ENCODE measurements around the gene PROC. TPM values are rescaled to one million over a fixed set of nuclear protein-coding genes. Genes with fewer than 3 reads are reported as not detected.

PROC gene
- total RNA-seq, 2 donors from 2014 or later: not detected

DNA sequence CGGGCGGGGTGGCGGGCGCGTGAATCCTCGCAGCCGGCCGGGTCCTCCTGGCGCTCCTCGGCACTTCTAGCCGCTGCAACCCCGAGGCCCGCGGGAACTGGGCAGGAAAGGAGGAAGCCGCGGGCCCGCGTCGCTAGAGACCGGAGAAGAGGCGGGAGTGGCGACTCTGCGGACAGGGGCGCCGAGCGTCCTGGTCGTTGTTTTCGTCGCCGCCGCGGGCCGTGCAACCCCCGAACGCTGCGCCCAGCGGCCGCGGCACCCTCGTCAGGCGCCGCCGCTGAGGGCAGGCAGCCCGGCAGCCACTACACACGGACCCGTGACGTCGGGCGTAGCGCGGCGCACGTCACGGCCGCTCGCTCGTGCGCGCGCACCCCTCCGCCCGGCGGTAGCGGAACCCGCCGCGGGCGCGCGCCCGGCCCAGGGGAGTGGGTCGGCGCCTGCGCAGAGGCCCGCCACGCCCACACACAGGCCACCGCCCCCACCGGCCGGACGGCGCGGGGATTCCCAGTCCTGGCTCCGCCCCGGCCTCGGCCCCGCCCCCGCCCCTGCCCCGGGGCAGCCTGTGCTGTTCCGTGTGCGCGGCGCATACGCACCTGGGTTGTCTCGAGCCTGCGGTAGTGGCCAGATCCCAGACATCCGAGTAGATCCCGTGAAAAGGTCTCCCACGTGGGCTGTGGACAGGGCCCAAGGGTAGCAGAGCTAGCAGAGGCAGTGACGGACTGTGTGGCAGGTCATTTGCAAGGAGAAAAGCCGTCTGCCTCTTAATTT lies 30.4 kb upstream of the PROC start, which contains the start of gene MAP3K2:
MAP3K2 (minus strand) TSS at position 321 of the 768 bp plus-strand sequence. CDS start 44,846 bp downstream, outside the sequence.
- no peaks in the 10 kb centered on the region for H3K4me1 ChIP-seq (replicated peaks)
- 0% methylated on average over 67 of the region's 100 CpGs for WGBS
- peak within 1 kb of the TSS; percentile 98 to 100 for H3K4me3 ChIP-seq
- H3K27ac ChIP-seq: peak within 1 kb of the TSS; percentile 100
- TF ChIP-seq POLR2A (IDR thresholded peaks at IDR 0.05): peak; percentile 78
- TF ChIP-seq CTCF (IDR thresholded peaks at IDR 0.05): peak in 1 of 4 experiments; percentile 13
- peak; percentile 78 for TF ChIP-seq POLR2AphosphoS5 (IDR thresholded peaks at IDR 0.05)
- intact Hi-C loops (cut with DNase I): no loop called here
- no peaks in the 10 kb centered on the region for H3K9me3 ChIP-seq
- peak; percentile 92 for DNase-seq (ENCODE audit: low spot score)
- no peaks in the 10 kb centered on the region for H3K27me3 ChIP-seq (replicated peaks; ENCODE audit: insufficient read depth)
- H3K36me3 ChIP-seq: no peaks in the 10 kb centered on the region

GRCh38 chr2:127388423-127389164 lies 29.6 kb upstream of the PROC start:
- no peak for TF ChIP-seq CTCF (IDR thresholded peaks at IDR 0.05)
- no peak for TF ChIP-seq POLR2AphosphoS5 (IDR thresholded peaks at IDR 0.05)
- no peak for TF ChIP-seq POLR2A (IDR thresholded peaks at IDR 0.05)
- 48% methylated on average over 8 of the region's 8 CpGs for WGBS
- intact Hi-C loops (cut with DNase I): no loop called here
- Histone ChIP-seq H3K4me3 (peak overlapping the region; percentile 98 to 100), H3K27me3 (replicated peaks; ENCODE audit: insufficient read depth) (no peaks in the 10 kb centered on the region), H3K36me3 (no peaks in the 10 kb centered on the region), H3K9me3 (no peaks in the 10 kb centered on the region), H3K4me1 (replicated peaks) (no peaks in the 10 kb centered on the region), H3K27ac (peak overlapping the region; percentile 100)
- no peak for DNase-seq (ENCODE audit: low spot score)

- Histone ChIP-seq H3K9me3 (no peaks in the 10 kb centered on the region), H3K36me3 (no peaks in the 10 kb centered on the region), H3K27ac (no peak overlapping the region), H3K27me3 (replicated peaks; ENCODE audit: insufficient read depth) (no peaks in the 10 kb centered on the region), H3K4me3 (no peak overlapping the region), H3K4me1 (replicated peaks) (no peaks in the 10 kb centered on the region)
- WGBS: 83% methylated on average over 5 of the region's 5 CpGs
- intact Hi-C loops (cut with DNase I): no loop called here
- no peak for DNase-seq (ENCODE audit: low spot score)
- TF ChIP-seq CTCF (IDR thresholded peaks at IDR 0.05): no peak
- no peak for TF ChIP-seq POLR2A (IDR thresholded peaks at IDR 0.05)
- no peak for TF ChIP-seq POLR2AphosphoS5 (IDR thresholded peaks at IDR 0.05)
These were observed 28.3 kb upstream of the PROC start for GRCh38 chr2:127389778-127390435.

DNA sequence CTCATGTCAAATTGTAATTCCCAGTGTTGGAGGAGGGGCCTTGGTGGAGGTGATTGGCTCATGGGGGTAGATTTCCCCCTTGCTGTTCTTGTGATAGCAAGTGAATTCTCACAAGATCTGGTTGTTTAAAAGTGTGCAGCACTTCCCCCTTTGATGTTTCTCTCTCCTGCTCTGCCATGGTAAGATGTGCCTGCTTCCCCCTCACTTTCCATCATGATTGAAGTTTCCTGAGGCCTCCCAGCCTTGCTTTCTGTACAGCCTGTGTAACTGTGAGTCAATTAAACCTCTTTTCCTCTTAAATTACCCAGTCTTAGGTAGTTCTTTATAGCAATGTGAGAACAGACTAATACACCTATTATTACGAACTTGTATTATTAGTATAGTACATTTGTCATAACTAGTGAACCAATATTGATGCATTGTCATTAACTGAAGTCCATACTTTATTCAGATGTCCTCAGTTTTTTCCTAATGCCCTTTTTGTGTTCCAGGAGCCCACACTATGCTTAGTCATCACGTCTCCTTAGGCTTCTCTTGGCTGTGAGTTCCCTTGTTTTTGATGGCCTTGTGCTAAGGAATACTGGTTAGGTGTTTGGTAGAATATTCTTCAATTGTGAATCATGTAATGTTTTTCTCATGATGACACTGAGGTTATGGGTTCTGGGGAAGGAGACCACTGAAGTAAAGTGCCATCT lies 25.9 kb upstream of the PROC start:
- Histone ChIP-seq H3K9me3 (no peaks in the 10 kb centered on the region), H3K4me1 (replicated peaks) (no peaks in the 10 kb centered on the region), H3K27ac (no peak overlapping the region), H3K4me3 (no peak overlapping the region), H3K36me3 (no peaks in the 10 kb centered on the region), H3K27me3 (replicated peaks; ENCODE audit: insufficient read depth) (no peaks in the 10 kb centered on the region)
- intact Hi-C loops (cut with DNase I): no loop called here
- 87% methylated on average over 2 of the region's 2 CpGs for WGBS
- no peak for DNase-seq (ENCODE audit: low spot score)
- TF ChIP-seq CTCF (IDR thresholded peaks at IDR 0.05) (no peak), POLR2AphosphoS5 (IDR thresholded peaks at IDR 0.05) (no peak), POLR2A (IDR thresholded peaks at IDR 0.05) (no peak)
